Activated B cell treated with CpG ODN at 0.5 μM for 24 hours (primary cell): ENCODE data around the gene MTRR. TPM values are rescaled to one million over a fixed set of nuclear protein-coding genes. Genes with fewer than 3 reads are reported as not detected.

Source experiments
- ATAC-seq: fragments of 200-7000 bp; cut with Tn5 transposase; one replicate; pipeline ENCODE4 v1.10.0; 2021; ENCODE audit warnings: low read depth, mild to moderate bottlenecking, moderate library complexity
- CTCF ChIA-PET: fragments of 350-600 bp; sonication (Branson Sonifier 250); formaldehyde crosslinking; loops from one replicate; lab custom pipeline; 2021; ENCODE audit warnings: antibody characterized with exemption; lab: Charles Lee
- POLR2A ChIA-PET: fragments of 350-600 bp; sonication (Branson Sonifier 250); formaldehyde crosslinking; loops from one replicate; lab custom pipeline; 2021; ENCODE audit warnings: antibody characterized with exemption; lab: Charles Lee
- DNase-seq: peaks from one replicate; pipeline ENCODE4 v3.0.0; 2022
- H3K27ac Mint-ChIP-seq: one replicate; pipeline ENCODE4 v1.8.0; 2020; ENCODE audit warnings: mixed read lengths
- H3K27me3 Mint-ChIP-seq: one replicate; pipeline ENCODE4 v1.8.0; 2021; ENCODE audit warnings: mixed read lengths
- H3K36me3 Mint-ChIP-seq: one replicate; pipeline ENCODE4 v1.8.0; 2021; ENCODE audit warnings: low read depth, mixed read lengths
- H3K4me1 Mint-ChIP-seq: one replicate; pipeline ENCODE4 v1.8.0; 2021; ENCODE audit warnings: mixed read lengths
- H3K4me3 Mint-ChIP-seq: one replicate; pipeline ENCODE4 v1.8.0; 2020; ENCODE audit warnings: mild to moderate bottlenecking, mixed read lengths
- H3K9me3 Mint-ChIP-seq: one replicate; pipeline ENCODE4 v1.8.0; 2020; ENCODE audit warnings: mixed read lengths
- intact Hi-C: fragments of 100-400 bp; cut with micrococcal nuclease; formaldehyde crosslinking; loops from one replicate; pipeline ENCODE4 v1.15.1; 2024
- total RNA-seq: library from RNA; stranded (reverse); gene quantifications from 2 replicates; pipeline ENCODE4 v1.2.3, GENCODE V29; 2022
- TF ChIP-seq, protein P1 (sequence below): fragments of 200-600 bp; IDR thresholded peaks from one replicate; pipeline ENCODE4 v1.8.0; 2022; ENCODE audit warnings: antibody characterized with exemption, mild to moderate bottlenecking

Gene MTRR
- total RNA-seq, 1 donor from 2014 or later, result 70.7 TPM

DNA sequence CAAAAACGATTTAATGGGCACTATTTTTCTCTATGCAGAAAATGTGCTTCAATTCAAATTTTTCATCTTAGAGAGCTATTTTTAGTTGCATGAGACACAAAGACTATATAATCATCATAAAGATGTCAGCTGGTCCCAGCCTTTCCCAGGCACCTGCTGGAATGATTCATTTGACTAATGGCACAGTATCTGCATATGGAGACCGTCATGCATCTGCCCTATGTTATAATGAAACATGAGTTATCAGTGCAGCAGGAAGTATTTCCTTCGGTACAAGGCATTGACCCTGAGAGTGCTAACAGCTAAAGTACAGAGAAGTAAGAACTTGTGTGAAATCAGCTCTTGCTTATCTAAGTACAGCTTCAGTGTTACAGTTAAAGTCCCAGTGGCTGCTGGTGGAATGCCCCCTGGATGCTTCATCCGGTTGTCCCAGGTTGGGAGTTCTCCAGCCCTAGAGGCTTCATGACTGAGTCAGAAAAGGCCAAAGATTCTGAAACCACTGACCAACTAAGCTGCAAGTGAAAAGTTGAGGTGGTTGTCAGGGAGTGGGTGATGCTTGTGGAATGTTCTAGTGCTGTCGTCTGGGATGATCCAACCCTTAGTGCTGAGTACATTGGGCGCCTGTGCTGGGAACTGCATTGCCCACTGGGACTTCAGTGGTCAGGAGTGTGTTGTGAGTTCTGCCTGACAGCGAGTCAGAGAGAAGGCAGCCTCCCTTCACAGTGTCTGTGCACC, 57.2 kb downstream of the MTRR start:
- TF ChIP-seq, protein P1, sequence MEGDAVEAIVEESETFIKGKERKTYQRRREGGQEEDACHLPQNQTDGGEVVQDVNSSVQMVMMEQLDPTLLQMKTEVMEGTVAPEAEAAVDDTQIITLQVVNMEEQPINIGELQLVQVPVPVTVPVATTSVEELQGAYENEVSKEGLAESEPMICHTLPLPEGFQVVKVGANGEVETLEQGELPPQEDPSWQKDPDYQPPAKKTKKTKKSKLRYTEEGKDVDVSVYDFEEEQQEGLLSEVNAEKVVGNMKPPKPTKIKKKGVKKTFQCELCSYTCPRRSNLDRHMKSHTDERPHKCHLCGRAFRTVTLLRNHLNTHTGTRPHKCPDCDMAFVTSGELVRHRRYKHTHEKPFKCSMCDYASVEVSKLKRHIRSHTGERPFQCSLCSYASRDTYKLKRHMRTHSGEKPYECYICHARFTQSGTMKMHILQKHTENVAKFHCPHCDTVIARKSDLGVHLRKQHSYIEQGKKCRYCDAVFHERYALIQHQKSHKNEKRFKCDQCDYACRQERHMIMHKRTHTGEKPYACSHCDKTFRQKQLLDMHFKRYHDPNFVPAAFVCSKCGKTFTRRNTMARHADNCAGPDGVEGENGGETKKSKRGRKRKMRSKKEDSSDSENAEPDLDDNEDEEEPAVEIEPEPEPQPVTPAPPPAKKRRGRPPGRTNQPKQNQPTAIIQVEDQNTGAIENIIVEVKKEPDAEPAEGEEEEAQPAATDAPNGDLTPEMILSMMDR, result no peak
- H3K4me1 Mint-ChIP-seq, result peaks cover 2% of the 10 kb centered on the region
- no peak overlapping the region for H3K4me3 Mint-ChIP-seq
- ChIA-PET CTCF (interaction anchor here (5.0 kb wide), 1 partner anchor 14 kb away, joined by 24 read pairs; no protein-coding TSS in a partner anchor), POLR2A (no interaction called here)
- H3K9me3 Mint-ChIP-seq, result no peaks in the 10 kb centered on the region
- intact Hi-C loops, result loop anchor here (5.0 kb wide), 3 partner anchors 191 to 1386 kb away; no protein-coding TSS in a partner anchor
- peaks cover 5% of the 10 kb centered on the region for H3K27me3 Mint-ChIP-seq
- H3K36me3 Mint-ChIP-seq, result no peaks in the 10 kb centered on the region
- ATAC-seq, result no peak
- H3K27ac Mint-ChIP-seq, result no peak overlapping the region
- DNase-seq, result no peak

DNA sequence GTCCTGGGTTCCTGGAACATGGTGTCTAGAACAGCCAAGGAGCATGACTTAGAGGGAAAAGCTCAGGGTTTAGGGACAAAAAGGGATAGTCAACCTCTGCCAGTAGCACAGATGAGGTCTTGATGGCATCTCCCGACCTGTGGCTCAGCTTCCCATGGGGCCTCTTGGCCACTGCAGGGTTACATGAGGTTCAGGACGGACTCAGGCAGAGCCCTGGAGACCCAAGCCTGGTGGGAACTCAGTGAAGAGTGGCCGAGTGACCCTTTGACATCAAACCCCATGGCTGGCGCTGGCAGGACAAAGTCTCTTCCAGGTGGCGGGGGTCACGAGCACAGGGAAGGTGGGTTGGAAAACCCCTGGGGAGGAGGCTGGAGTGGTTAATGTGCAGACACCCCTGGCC, 57.8 kb downstream of the MTRR start:
- DNase-seq (no peak), ATAC-seq (no peak)
- H3K27ac Mint-ChIP-seq, result no peak overlapping the region
- TF ChIP-seq, protein P1, result no peak
- POLR2A ChIA-PET, result no interaction called here
- intact Hi-C loops, result loop anchor here (1.0 to 5.0 kb wide), 4 partner anchors 39 to 1386 kb away; no protein-coding TSS in a partner anchor
- CTCF ChIA-PET, result interaction anchor here (5.0 kb wide), 1 partner anchor 13 kb away, joined by 24 read pairs; no protein-coding TSS in a partner anchor
- no peak overlapping the region for H3K4me3 Mint-ChIP-seq
- H3K4me1 Mint-ChIP-seq, result peaks cover 2% of the 10 kb centered on the region
- peaks cover 5% of the 10 kb centered on the region for H3K27me3 Mint-ChIP-seq
- no peaks in the 10 kb centered on the region for H3K9me3 Mint-ChIP-seq
- H3K36me3 Mint-ChIP-seq, result no peaks in the 10 kb centered on the region

DNA sequence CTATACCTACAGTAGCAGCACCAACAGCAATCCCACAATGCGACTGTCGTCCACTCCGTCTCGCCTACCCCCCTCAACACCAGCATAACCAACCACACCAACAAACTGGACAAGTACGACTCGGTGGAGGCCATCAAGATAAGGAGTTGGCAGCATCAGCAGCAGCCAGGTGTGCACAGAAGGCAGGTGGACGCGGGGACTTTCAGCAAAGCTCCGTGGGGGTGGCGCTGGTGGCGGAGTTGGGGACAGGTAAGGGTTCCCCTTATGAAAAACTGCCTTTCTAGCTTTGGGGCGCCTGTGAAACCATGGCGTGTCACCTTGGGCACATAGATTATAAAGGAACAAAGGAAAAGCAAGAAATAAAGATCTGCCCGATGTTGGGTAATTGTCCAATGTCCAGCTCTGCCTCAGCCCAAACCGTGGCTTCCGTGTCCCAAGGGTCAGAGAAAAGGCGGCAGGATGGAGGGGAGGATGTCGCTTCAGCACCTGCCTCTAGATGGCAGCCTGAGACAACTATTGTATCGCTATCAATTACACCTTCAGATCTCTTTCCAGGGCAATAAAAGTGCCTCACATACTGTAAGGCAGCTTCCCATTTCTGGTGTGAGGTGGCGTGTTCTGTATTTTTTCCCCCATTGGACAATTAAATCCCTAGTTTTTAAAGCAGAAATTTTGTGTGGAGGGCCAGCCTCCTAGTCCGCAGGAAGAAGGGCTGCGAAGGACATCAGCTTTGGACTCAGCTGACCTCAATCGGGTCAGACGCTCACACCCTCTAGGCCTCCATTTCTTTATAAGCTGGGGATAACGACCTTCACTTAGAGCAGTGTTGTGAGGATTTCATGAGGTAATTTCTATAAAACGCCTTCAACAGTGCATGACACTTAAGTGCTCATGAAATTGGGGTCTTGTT, 58.8 kb downstream of the MTRR start:
- no peaks in the 10 kb centered on the region for H3K9me3 Mint-ChIP-seq
- peaks cover 2% of the 10 kb centered on the region for H3K27me3 Mint-ChIP-seq
- no peak overlapping the region for H3K4me3 Mint-ChIP-seq
- H3K36me3 Mint-ChIP-seq, result no peaks in the 10 kb centered on the region
- ATAC-seq (peak; percentile 64), DNase-seq (no peak)
- ChIA-PET CTCF (interaction anchor here (0.8 to 5.0 kb wide), 7 partner anchors 12 to 1279 kb away, joined by 3 to 24 read pairs (median 3); no protein-coding TSS in a partner anchor), POLR2A (no interaction called here)
- intact Hi-C loops, result loop anchor here (1.0 to 5.0 kb wide), 6 partner anchors 40 to 1385 kb away; no protein-coding TSS in a partner anchor
- peaks cover 2% of the 10 kb centered on the region for H3K4me1 Mint-ChIP-seq
- H3K27ac Mint-ChIP-seq, result no peak overlapping the region
- TF ChIP-seq, protein P1, result peak; percentile 61

DNA sequence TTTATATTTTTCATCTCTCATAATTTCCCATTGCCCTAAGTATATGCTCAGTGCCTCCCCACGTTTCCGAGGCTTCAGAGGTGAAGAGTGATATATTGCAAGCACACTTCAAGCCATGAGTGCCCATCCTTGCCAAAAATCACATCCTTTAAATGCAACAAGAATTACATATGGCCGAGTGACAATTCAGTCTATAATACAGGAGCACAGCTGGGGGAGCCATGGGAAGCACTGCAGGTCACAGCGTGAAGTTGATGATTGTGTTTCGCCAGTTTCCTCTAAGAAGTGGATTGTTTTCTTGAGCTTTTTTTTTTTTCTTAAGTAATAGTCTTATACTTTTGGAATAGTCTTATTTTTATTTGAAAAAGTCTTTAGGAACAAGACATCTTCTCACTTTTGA, 61.1 kb downstream of the MTRR start:
- intact Hi-C loops, result no loop called here
- Mint-ChIP-seq H3K4me3 (no peak overlapping the region), H3K27ac (no peak overlapping the region), H3K4me1 (peaks cover 2% of the 10 kb centered on the region), H3K9me3 (no peaks in the 10 kb centered on the region), H3K27me3 (peaks cover 4% of the 10 kb centered on the region), H3K36me3 (no peaks in the 10 kb centered on the region)
- TF ChIP-seq, protein P1, result no peak
- DNase-seq (no peak), ATAC-seq (no peak)
- ChIA-PET POLR2A (no interaction called here), CTCF (interaction anchor here (0.8 to 5.0 kb wide), 2 partner anchors 10 to 1275 kb away, joined by 3 to 24 read pairs; no protein-coding TSS in a partner anchor)
